ENCODE measurements around the gene USP32.

GRCh38 chr17:60293580-60294335, 98.2 kb downstream of the USP32 start:
- TF ChIP-seq CTCF (IDR thresholded peaks at IDR 0.05; ENCODE audit: low read length) (no peak), EZH2 (IDR thresholded peaks at IDR 0.05; ENCODE audit: borderline replicate concordance, low read length) (no peak)

All from OCI-LY1 (cell line).